ENCODE measurements around the gene MOCOS.

Gene MOCOS

GRCh38 chr18:36312806-36313395 is 125.6 kb downstream of the MOCOS start:
- Histone ChIP-seq H3K9me3 (ENCODE audit: insufficient read depth, low read length) (no peaks in the 10 kb centered on the region), H3K4me3 (ENCODE audit: insufficient read length, low read depth) (no peak overlapping the region), H3K4me1 (ENCODE audit: insufficient read depth, insufficient read length) (peaks cover 7% of the 10 kb centered on the region), H3K9ac (ENCODE audit: insufficient read length, low read depth) (no peak overlapping the region), H3K27me3 (ENCODE audit: insufficient read depth, insufficient read length) (no peaks in the 10 kb centered on the region), H3K36me3 (ENCODE audit: insufficient read depth, insufficient read length, low read length) (no peaks in the 10 kb centered on the region)
- DNase-seq (ENCODE audit: low read depth, low spot score): no peak
- TF ChIP-seq SUZ12 (IDR thresholded peaks at IDR 0.05; ENCODE audit: extremely low read depth, insufficient read depth, insufficient read length) (no peak), YY1 (IDR thresholded peaks at IDR 0.05; ENCODE audit: insufficient read depth, insufficient read length) (no peak), ZNF274 (IDR thresholded peaks at IDR 0.05; ENCODE audit: low read depth, low read length) (no peak)

- H3K9ac ChIP-seq (ENCODE audit: insufficient read length, low read depth): no peak overlapping the region
- no peak overlapping the region for H3K4me3 ChIP-seq (ENCODE audit: insufficient read length, low read depth)
- no peaks in the 10 kb centered on the region for H3K9me3 ChIP-seq (ENCODE audit: insufficient read depth, low read length)
- DNase-seq (ENCODE audit: low read depth, low spot score): no peak
- H3K36me3 ChIP-seq (ENCODE audit: insufficient read depth, insufficient read length, low read length): no peaks in the 10 kb centered on the region
- peaks cover 7% of the 10 kb centered on the region for H3K4me1 ChIP-seq (ENCODE audit: insufficient read depth, insufficient read length)
- H3K27me3 ChIP-seq (ENCODE audit: insufficient read depth, insufficient read length): no peaks in the 10 kb centered on the region
- TF ChIP-seq ZNF274 (IDR thresholded peaks at IDR 0.05; ENCODE audit: low read depth, low read length) (no peak), SUZ12 (IDR thresholded peaks at IDR 0.05; ENCODE audit: extremely low read depth, insufficient read depth, insufficient read length) (no peak), YY1 (IDR thresholded peaks at IDR 0.05; ENCODE audit: insufficient read depth, insufficient read length) (no peak)
These were observed 126.8 kb downstream of the MOCOS start for GRCh38 chr18:36314098-36314497.

- H3K4me1 ChIP-seq (ENCODE audit: insufficient read depth, insufficient read length): peaks cover 7% of the 10 kb centered on the region
- TF ChIP-seq ZNF274 (IDR thresholded peaks at IDR 0.05; ENCODE audit: low read depth, low read length) (no peak), SUZ12 (IDR thresholded peaks at IDR 0.05; ENCODE audit: extremely low read depth, insufficient read depth, insufficient read length) (no peak), YY1 (IDR thresholded peaks at IDR 0.05; ENCODE audit: insufficient read depth, insufficient read length) (no peak)
- no peak overlapping the region for H3K9ac ChIP-seq (ENCODE audit: insufficient read length, low read depth)
- no peak for DNase-seq (ENCODE audit: low read depth, low spot score)
- no peak overlapping the region for H3K4me3 ChIP-seq (ENCODE audit: insufficient read length, low read depth)
- H3K36me3 ChIP-seq (ENCODE audit: insufficient read depth, insufficient read length, low read length): no peaks in the 10 kb centered on the region
- H3K27me3 ChIP-seq (ENCODE audit: insufficient read depth, insufficient read length): no peaks in the 10 kb centered on the region
- H3K9me3 ChIP-seq (ENCODE audit: insufficient read depth, low read length): no peaks in the 10 kb centered on the region
These were observed 127.5 kb downstream of the MOCOS start for GRCh38 chr18:36314754-36315153.

GRCh38 chr18:36315736-36316135 is 128.4 kb downstream of the MOCOS start:
- H3K9me3 ChIP-seq (ENCODE audit: insufficient read depth, low read length): no peaks in the 10 kb centered on the region
- H3K36me3 ChIP-seq (ENCODE audit: insufficient read depth, insufficient read length, low read length): no peaks in the 10 kb centered on the region
- H3K27me3 ChIP-seq (ENCODE audit: insufficient read depth, insufficient read length): no peaks in the 10 kb centered on the region
- no peak for DNase-seq (ENCODE audit: low read depth, low spot score)
- H3K4me1 ChIP-seq (ENCODE audit: insufficient read depth, insufficient read length): peaks cover 7% of the 10 kb centered on the region
- peak overlapping the region; percentile 0 for H3K9ac ChIP-seq (ENCODE audit: insufficient read length, low read depth)
- no peak overlapping the region for H3K4me3 ChIP-seq (ENCODE audit: insufficient read length, low read depth)
- TF ChIP-seq SUZ12 (IDR thresholded peaks at IDR 0.05; ENCODE audit: extremely low read depth, insufficient read depth, insufficient read length) (no peak), ZNF274 (IDR thresholded peaks at IDR 0.05; ENCODE audit: low read depth, low read length) (no peak), YY1 (IDR thresholded peaks at IDR 0.05; ENCODE audit: insufficient read depth, insufficient read length) (no peak)

- Histone ChIP-seq H3K36me3 (ENCODE audit: insufficient read depth, insufficient read length, low read length) (no peaks in the 10 kb centered on the region), H3K27me3 (ENCODE audit: insufficient read depth, insufficient read length) (no peaks in the 10 kb centered on the region), H3K9ac (ENCODE audit: insufficient read length, low read depth) (no peak overlapping the region), H3K9me3 (ENCODE audit: insufficient read depth, low read length) (no peaks in the 10 kb centered on the region), H3K4me3 (ENCODE audit: insufficient read length, low read depth) (no peak overlapping the region), H3K4me1 (ENCODE audit: insufficient read depth, insufficient read length) (peaks cover 5% of the 10 kb centered on the region)
- TF ChIP-seq ZNF274 (IDR thresholded peaks at IDR 0.05; ENCODE audit: low read depth, low read length) (no peak), SUZ12 (IDR thresholded peaks at IDR 0.05; ENCODE audit: extremely low read depth, insufficient read depth, insufficient read length) (no peak), YY1 (IDR thresholded peaks at IDR 0.05; ENCODE audit: insufficient read depth, insufficient read length) (no peak)
- no peak for DNase-seq (ENCODE audit: low read depth, low spot score)
These were observed 128.9 kb downstream of the MOCOS start for GRCh38 chr18:36316246-36316645.
